Mesendoderm (in vitro differentiated cells): ENCODE results near the gene HIKESHI.
A peak's percentile ranks its signal among the peaks of the same experiment; 100 is the strongest.

Source experiments
- DNase-seq: peaks from one replicate; pipeline ENCODE4 v3.0.0; 2013
- H2AK5ac ChIP-seq: 2 replicates; pipeline ENCODE4 v1.6.1; 2013; ENCODE audit warnings: low read length, inconsistent platforms
- H2BK120ac ChIP-seq: 2 replicates; pipeline ENCODE4 v1.6.1; 2013; ENCODE audit warnings: low read depth, mild to moderate bottlenecking, low read length, moderate library complexity, mixed read lengths
- H2BK15ac ChIP-seq: replicated peaks from 2 replicates; pipeline ENCODE4 v1.6.1; 2013; ENCODE audit warnings: low read depth, mild to moderate bottlenecking, moderate library complexity
- H2BK5ac ChIP-seq: 2 replicates; pipeline ENCODE4 v1.6.1; 2013; ENCODE audit warnings: low read length, inconsistent platforms
- H3K18ac ChIP-seq: 2 replicates; pipeline ENCODE4 v1.6.1; 2013; ENCODE audit warnings: mild to moderate bottlenecking, low read length, mixed read lengths
- H3K23ac ChIP-seq: one replicate; pipeline ENCODE4 v1.6.1; 2013; ENCODE audit warnings: low read length
- H3K27ac ChIP-seq: 2 replicates; pipeline ENCODE4 v1.5.1; 2013; ENCODE audit warnings: low read depth, mild to moderate bottlenecking, inconsistent platforms, low read length, moderate library complexity
- H3K27me3 ChIP-seq: 2 replicates; pipeline ENCODE4 v1.6.1; 2013; ENCODE audit warnings: low read length, control low read depth, mild to moderate bottlenecking, inconsistent platforms; ENCODE audit not compliant: insufficient read depth, poor library complexity
- H3K36me3 ChIP-seq: 2 replicates; pipeline ENCODE4 v1.6.1; 2013; ENCODE audit warnings: low read length, inconsistent platforms; ENCODE audit not compliant: control insufficient read depth, insufficient read depth
- H3K4ac ChIP-seq: one replicate; pipeline ENCODE4 v1.6.1; 2013; ENCODE audit warnings: low read depth, mild to moderate bottlenecking, low read length, moderate library complexity
- H3K4me1 ChIP-seq: 2 replicates; pipeline ENCODE4 v1.6.1; 2013; ENCODE audit warnings: low read depth, low read length, inconsistent platforms; ENCODE audit not compliant: control insufficient read depth
- H3K4me2 ChIP-seq: 2 replicates; pipeline ENCODE4 v1.6.1; 2013; ENCODE audit warnings: low read length
- H3K4me3 ChIP-seq: 2 replicates; pipeline ENCODE4 v1.5.1; 2013; ENCODE audit warnings: mild to moderate bottlenecking, low read length
- H3K56ac ChIP-seq: one replicate; pipeline ENCODE4 v1.6.1; 2013; ENCODE audit warnings: low read length
- H3K79me1 ChIP-seq: 2 replicates; pipeline ENCODE4 v1.6.1; 2013; ENCODE audit warnings: low read length, inconsistent platforms
- H3K79me2 ChIP-seq: 2 replicates; pipeline ENCODE4 v1.6.1; 2013; ENCODE audit warnings: mild to moderate bottlenecking, low read length; ENCODE audit not compliant: control insufficient read depth, insufficient read depth
- H3K9ac ChIP-seq: 2 replicates; pipeline ENCODE4 v1.6.1; 2013; ENCODE audit warnings: low read length, inconsistent platforms
- H4K5ac ChIP-seq: one replicate; pipeline ENCODE4 v1.6.1; 2013; ENCODE audit warnings: low read length
- H4K8ac ChIP-seq: one replicate; pipeline ENCODE4 v1.6.1; 2013; ENCODE audit warnings: low read depth, mild to moderate bottlenecking, control low read depth, low read length, moderate library complexity
- WGBS: extraction: QIAGEN DNeasy Blood & Tissue Kit; methylation state at CpG from one replicate; pipeline ENCODE4 v1.1.7; 2013; ENCODE audit warnings: low lambda C conversion rate, missing lambda C conversion rate; ENCODE audit not compliant: insufficient coverage; ENCODE audit errors: extremely low coverage; 5-methylcytosine and 5-hydroxymethylcytosine counted together

The HIKESHI gene

DNA sequence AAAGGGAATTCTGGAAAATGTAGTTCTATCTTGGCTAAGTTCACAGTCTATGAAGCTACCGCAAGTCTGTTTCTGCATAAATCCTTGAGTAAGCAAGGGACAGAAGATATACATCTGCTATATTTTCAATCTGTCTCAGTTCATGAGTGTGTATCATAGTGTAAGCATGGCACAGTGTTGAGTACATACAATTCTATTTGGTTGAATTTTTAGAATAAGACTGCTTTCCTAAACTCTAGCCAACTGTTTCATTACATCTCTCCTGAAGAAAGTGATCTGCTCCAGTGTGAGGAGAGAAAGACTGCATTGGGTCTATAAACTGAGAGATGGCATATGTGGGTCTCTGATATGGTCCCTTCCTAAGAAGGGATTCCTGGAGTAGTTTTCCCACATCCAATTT is 70.0 kb downstream of the HIKESHI start:
- Histone ChIP-seq H3K4me3 (no peak overlapping the region), H2BK5ac (no peak overlapping the region), H3K56ac (no peak overlapping the region), H4K8ac (no peak overlapping the region), H2AK5ac (no peak overlapping the region), H3K36me3 (no peaks in the 10 kb centered on the region), H3K27ac (no peak overlapping the region), H3K4me2 (no peak overlapping the region), H2BK15ac (no peak overlapping the region), H3K79me1 (no peaks in the 10 kb centered on the region), H3K18ac (no peak overlapping the region), H3K79me2 (no peaks in the 10 kb centered on the region), H3K27me3 (no peaks in the 10 kb centered on the region), H2BK120ac (no peak overlapping the region), H3K4ac (no peak overlapping the region), H3K23ac (no peak overlapping the region), H3K4me1 (peaks cover 3% of the 10 kb centered on the region), H3K9ac (no peak overlapping the region), H4K5ac (no peak overlapping the region)
- no peak for DNase-seq
- no CpG with 5 or more reads among the region's 1 CpG for WGBS

DNA sequence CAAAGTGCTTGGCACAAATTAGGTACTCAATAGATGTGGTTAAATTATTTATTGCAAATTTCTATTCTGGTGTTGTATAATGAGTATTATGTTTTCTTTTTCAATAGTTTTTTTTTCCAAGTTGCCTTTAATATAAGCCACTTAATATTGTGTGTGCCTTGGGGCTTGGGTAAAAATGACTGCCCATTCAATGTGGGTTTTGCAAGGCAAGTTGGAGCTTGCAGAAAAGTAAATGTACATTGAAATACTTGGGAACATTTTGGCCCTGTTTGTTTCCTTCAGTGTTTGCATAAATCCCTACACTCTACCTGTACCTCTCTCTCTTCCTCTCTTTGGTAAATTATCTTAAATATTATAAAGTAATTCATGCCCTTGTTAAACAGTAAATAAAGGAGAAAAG is 70.5 kb downstream of the HIKESHI start:
- Histone ChIP-seq H3K36me3 (no peaks in the 10 kb centered on the region), H3K79me2 (no peaks in the 10 kb centered on the region), H3K79me1 (no peaks in the 10 kb centered on the region), H3K56ac (no peak overlapping the region), H3K4me1 (peaks cover 3% of the 10 kb centered on the region), H3K9ac (no peak overlapping the region), H4K8ac (no peak overlapping the region), H3K23ac (no peak overlapping the region), H3K4ac (no peak overlapping the region), H2BK5ac (no peak overlapping the region), H2BK120ac (no peak overlapping the region), H3K4me2 (no peak overlapping the region), H3K4me3 (no peak overlapping the region), H2BK15ac (no peak overlapping the region), H3K27me3 (no peaks in the 10 kb centered on the region), H2AK5ac (no peak overlapping the region), H3K27ac (no peak overlapping the region), H4K5ac (no peak overlapping the region), H3K18ac (no peak overlapping the region)
- no peak for DNase-seq

DNA sequence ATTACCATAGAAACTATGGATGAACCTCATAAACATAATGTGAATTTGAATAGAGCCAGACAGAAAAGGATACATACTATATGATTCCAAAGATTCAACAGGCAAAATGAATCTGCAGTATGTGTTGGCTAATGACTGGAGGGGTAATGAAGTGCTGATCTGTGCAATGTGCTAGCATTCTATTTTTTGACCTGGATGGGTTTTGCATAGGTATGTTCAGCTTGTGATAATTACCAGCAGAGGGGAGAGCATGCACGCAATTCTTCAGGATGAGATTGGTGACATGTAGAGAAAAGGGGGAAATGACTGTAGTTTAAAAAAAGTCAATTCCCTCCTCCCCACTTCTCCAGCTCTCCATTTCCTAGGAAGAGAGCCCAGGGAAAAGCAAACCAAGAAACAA is 72.0 kb downstream of the HIKESHI start:
- no peak overlapping the region for H2BK15ac ChIP-seq
- H3K4me3 ChIP-seq, result no peak overlapping the region

DNA sequence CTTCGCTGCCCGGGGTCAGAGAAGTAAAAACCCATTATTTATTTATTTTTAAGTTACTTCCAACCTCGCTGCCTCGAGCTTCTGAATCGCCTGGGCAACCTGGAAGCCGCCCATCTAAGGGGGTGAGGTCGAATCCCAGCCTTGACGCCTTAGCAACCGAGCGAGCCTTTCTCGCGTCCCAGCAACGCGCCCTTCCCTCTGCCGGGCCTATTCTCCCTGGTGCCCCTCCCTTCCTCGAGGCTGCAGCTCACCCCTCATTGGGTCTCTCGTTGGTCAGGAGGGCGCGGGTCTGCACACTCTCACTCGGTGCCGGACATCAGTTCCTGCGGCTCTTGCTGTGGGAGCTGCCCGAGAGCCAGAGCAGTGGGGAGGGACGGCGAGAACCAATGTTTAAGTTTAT is 72.5 kb downstream of the HIKESHI start, which contains the start of gene CCDC81:
Gene CCDC81 (plus strand): TSS at position 302 of the 400 bp plus-strand sequence. CDS start 277 bp downstream, outside the sequence.
- H2BK120ac ChIP-seq, result no peak within 1 kb of the TSS
- no peaks in the 10 kb centered on the region for H3K27me3 ChIP-seq
- peak within 1 kb of the TSS; percentile 61 for H3K4me2 ChIP-seq
- H2BK15ac ChIP-seq, result no peak within 1 kb of the TSS
- WGBS, result no CpG with 5 or more reads among the region's 25 CpGs
- DNase-seq, result peak; percentile 85
- H3K18ac ChIP-seq, result no peak within 1 kb of the TSS
- H3K79me1 ChIP-seq, result no peaks in the 10 kb centered on the region
- H3K4ac ChIP-seq, result no peak within 1 kb of the TSS
- H3K9ac ChIP-seq, result peak within 1 kb of the TSS; percentile 34
- H3K4me1 ChIP-seq, result peaks cover 3% of the 10 kb centered on the region
- no peak within 1 kb of the TSS for H3K4me3 ChIP-seq
- H2AK5ac ChIP-seq, result no peak within 1 kb of the TSS
- H3K56ac ChIP-seq, result no peak within 1 kb of the TSS
- no peaks in the 10 kb centered on the region for H3K79me2 ChIP-seq
- no peak within 1 kb of the TSS for H3K23ac ChIP-seq
- H3K36me3 ChIP-seq, result no peaks in the 10 kb centered on the region
- H3K27ac ChIP-seq, result no peak within 1 kb of the TSS
- H4K8ac ChIP-seq, result no peak within 1 kb of the TSS
- H4K5ac ChIP-seq, result no peak within 1 kb of the TSS
- no peak within 1 kb of the TSS for H2BK5ac ChIP-seq

More for the DNA sequence above, 72.0 kb downstream of the HIKESHI start:
- Histone ChIP-seq H4K5ac (no peak overlapping the region), H3K27ac (no peak overlapping the region), H4K8ac (no peak overlapping the region), H3K9ac (peak overlapping the region; percentile 34), H2AK5ac (no peak overlapping the region), H3K4me1 (peaks cover 3% of the 10 kb centered on the region), H3K4ac (no peak overlapping the region), H3K27me3 (no peaks in the 10 kb centered on the region), H3K56ac (no peak overlapping the region), H3K79me1 (no peaks in the 10 kb centered on the region), H2BK120ac (no peak overlapping the region), H2BK5ac (no peak overlapping the region), H3K79me2 (no peaks in the 10 kb centered on the region), H3K23ac (no peak overlapping the region), H3K18ac (no peak overlapping the region), H3K4me2 (peak overlapping the region; percentile 51), H3K36me3 (no peaks in the 10 kb centered on the region)
- no peak for DNase-seq
- WGBS, result no CpG with 5 or more reads among the region's 1 CpG

DNA sequence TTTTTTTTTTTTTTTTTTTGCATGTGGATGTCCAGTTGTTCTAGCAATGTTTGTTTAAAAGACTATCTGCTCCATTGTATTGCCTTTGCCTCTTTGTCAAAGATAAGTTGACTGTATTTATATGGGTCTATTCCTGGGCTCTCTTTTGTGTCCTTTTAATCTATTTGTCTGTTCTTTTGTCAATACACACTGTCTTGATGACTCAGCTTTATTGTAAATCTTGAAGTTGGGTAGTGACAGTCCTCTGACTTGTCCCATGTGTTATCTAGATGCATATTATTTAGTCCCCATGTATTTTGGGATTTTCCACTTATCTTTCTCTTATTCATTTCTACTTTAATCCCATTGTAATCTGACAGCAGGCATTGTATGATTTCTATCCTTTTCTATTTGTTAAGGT is 75.9 kb downstream of the HIKESHI start:
- Histone ChIP-seq H2BK120ac (no peak overlapping the region), H3K4me3 (no peak overlapping the region), H3K23ac (no peak overlapping the region), H3K4ac (no peak overlapping the region), H3K18ac (no peak overlapping the region), H3K56ac (no peak overlapping the region), H3K27me3 (no peaks in the 10 kb centered on the region), H3K36me3 (no peaks in the 10 kb centered on the region), H3K4me1 (peaks cover 3% of the 10 kb centered on the region), H3K9ac (no peak overlapping the region), H2AK5ac (no peak overlapping the region), H2BK15ac (no peak overlapping the region), H3K79me1 (no peaks in the 10 kb centered on the region), H3K4me2 (no peak overlapping the region), H4K5ac (no peak overlapping the region), H2BK5ac (no peak overlapping the region), H3K27ac (no peak overlapping the region), H3K79me2 (no peaks in the 10 kb centered on the region), H4K8ac (no peak overlapping the region)
- no peak for DNase-seq

DNA sequence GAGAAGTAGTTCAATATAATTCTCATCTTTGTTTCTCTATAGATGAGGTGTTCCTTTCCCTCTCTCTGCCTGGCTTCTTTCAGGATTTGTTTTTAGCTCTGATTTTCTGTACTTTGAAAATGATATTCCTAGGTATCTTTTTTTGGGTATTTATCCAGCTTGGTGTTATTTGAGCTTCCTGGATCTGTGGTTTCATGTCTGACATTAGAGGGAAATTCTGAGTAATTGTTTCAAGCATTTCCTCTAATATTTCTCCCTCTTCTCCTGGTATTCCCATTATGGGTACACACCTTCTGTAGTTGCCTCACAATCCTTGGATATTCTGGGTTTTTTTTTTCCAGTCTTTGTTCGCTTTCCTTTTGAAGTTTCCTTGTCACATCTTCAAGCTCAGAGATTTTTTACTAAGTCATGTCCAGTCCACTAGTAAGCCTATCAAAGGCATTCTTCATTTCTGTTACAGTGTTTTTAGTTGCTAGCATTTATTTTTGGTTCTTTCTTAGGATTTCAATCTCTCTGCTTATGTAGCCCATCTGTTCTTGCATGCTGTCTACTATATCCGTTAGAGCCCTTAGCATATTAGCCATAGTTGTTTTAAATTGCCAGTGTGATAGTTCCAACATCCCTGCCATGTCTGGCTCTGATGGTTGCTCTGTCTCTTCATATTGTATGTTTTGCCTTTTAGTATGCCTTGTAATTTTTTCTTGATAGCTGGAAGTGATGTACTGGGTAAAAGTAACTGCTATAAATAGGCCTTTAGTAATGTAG is 78.4 kb downstream of the HIKESHI start:
- Histone ChIP-seq H3K79me2 (no peaks in the 10 kb centered on the region), H2AK5ac (no peak overlapping the region), H3K27me3 (no peaks in the 10 kb centered on the region), H3K79me1 (no peaks in the 10 kb centered on the region), H3K4me2 (no peak overlapping the region), H3K4ac (no peak overlapping the region), H3K36me3 (no peaks in the 10 kb centered on the region), H3K27ac (no peak overlapping the region), H3K18ac (no peak overlapping the region), H2BK15ac (no peak overlapping the region), H2BK5ac (no peak overlapping the region), H3K4me3 (no peak overlapping the region), H3K9ac (no peak overlapping the region), H3K4me1 (no peaks in the 10 kb centered on the region), H4K5ac (no peak overlapping the region), H3K23ac (no peak overlapping the region), H4K8ac (no peak overlapping the region), H3K56ac (no peak overlapping the region), H2BK120ac (no peak overlapping the region)
- WGBS, result no CpG with 5 or more reads among the region's 2 CpGs
- no peak for DNase-seq
